Mesodermal cell (in vitro differentiated cells): ENCODE measurements around the gene SHROOM4.

Experiments used
- H3K27ac ChIP-seq: 2 replicates; pipeline ENCODE4 v1.7.0; 2013; ENCODE audit warnings: mild to moderate bottlenecking, low read depth, low read length, moderate library complexity; ENCODE audit not compliant: severe bottlenecking
- H3K36me3 ChIP-seq: 2 replicates; pipeline ENCODE4 v1.7.1; 2013; ENCODE audit warnings: mild to moderate bottlenecking, low read length, moderate library complexity; ENCODE audit not compliant: control insufficient read depth, insufficient read depth
- H3K4me1 ChIP-seq: one replicate; pipeline ENCODE4 v1.7.1; 2013; ENCODE audit warnings: mild to moderate bottlenecking, low read length; ENCODE audit not compliant: insufficient read depth, control insufficient read depth, poor library complexity, severe bottlenecking
- H3K4me3 ChIP-seq: 2 replicates; pipeline ENCODE4 v1.7.0; 2013; ENCODE audit warnings: low read length, control low read depth, mild to moderate bottlenecking; ENCODE audit not compliant: insufficient read depth, poor library complexity, severe bottlenecking; ENCODE audit errors: extremely low read depth
- H3K9me3 ChIP-seq: 2 replicates; pipeline ENCODE4 v1.7.1; 2013; ENCODE audit warnings: mild to moderate bottlenecking, low read length, moderate library complexity; ENCODE audit not compliant: control insufficient read depth
- WGBS, 2 experiments: methylation state at CpG; one replicate each; pipeline ENCODE4 v1.1.5; 2013; ENCODE audit warnings: missing lambda C conversion rate in 2 of 2; ENCODE audit not compliant: insufficient coverage in 2 of 2; 5-methylcytosine and 5-hydroxymethylcytosine counted together

SHROOM4 gene

GRCh38 chrX:50671661-50672060 is 142.3 kb downstream of the SHROOM4 start:
- no CpG with 5 or more reads among the region's 1 CpG for WGBS, 2 experiments
- H3K9me3 ChIP-seq: no peaks in the 10 kb centered on the region

GRCh38 chrX:50668860-50669259 is 145.1 kb downstream of the SHROOM4 start:
- WGBS, 2 experiments: no CpG with 5 or more reads among the region's 1 CpG
- H3K4me3 ChIP-seq: no peak overlapping the region
- no peaks in the 10 kb centered on the region for H3K4me1 ChIP-seq

More at GRCh38 chrX:50671661-50672060, 142.3 kb downstream of the SHROOM4 start:
- H3K4me1 ChIP-seq: no peaks in the 10 kb centered on the region
- no peak overlapping the region for H3K4me3 ChIP-seq
- H3K27ac ChIP-seq: no peak overlapping the region
- H3K36me3 ChIP-seq: no peaks in the 10 kb centered on the region

GRCh38 chrX:50648156-50648555 is 165.8 kb downstream of the SHROOM4 start:
- H3K36me3 ChIP-seq: no peaks in the 10 kb centered on the region
- H3K9me3 ChIP-seq: no peaks in the 10 kb centered on the region
- H3K27ac ChIP-seq: no peak overlapping the region
- H3K4me1 ChIP-seq: peaks cover 10% of the 10 kb centered on the region
- H3K4me3 ChIP-seq: no peak overlapping the region

More at GRCh38 chrX:50668860-50669259, 145.1 kb downstream of the SHROOM4 start:
- Histone ChIP-seq H3K9me3 (no peaks in the 10 kb centered on the region), H3K27ac (no peak overlapping the region), H3K36me3 (no peaks in the 10 kb centered on the region)

- no peaks in the 10 kb centered on the region for H3K9me3 ChIP-seq
- H3K4me1 ChIP-seq: peaks cover 11% of the 10 kb centered on the region
- no peak overlapping the region for H3K27ac ChIP-seq
- no peak overlapping the region for H3K4me3 ChIP-seq
- H3K36me3 ChIP-seq: no peaks in the 10 kb centered on the region
Measured at GRCh38 chrX:50644496-50644895, 169.5 kb downstream of the SHROOM4 start.

- WGBS, 2 experiments: 100% methylated on average over 1 of the region's 7 CpGs
- Histone ChIP-seq H3K9me3 (no peaks in the 10 kb centered on the region), H3K4me1 (peaks cover 11% of the 10 kb centered on the region), H3K4me3 (peak overlapping the region; percentile 2), H3K36me3 (no peaks in the 10 kb centered on the region), H3K27ac (no peak overlapping the region)
Measured at GRCh38 chrX:50643525-50644137, 170.4 kb downstream of the SHROOM4 start.

- H3K4me3 ChIP-seq: no peak overlapping the region
- no peaks in the 10 kb centered on the region for H3K36me3 ChIP-seq
- 100% methylated on average over 1 of the region's 3 CpGs for WGBS, 2 experiments
- H3K4me1 ChIP-seq: peaks cover under 1% of the 10 kb centered on the region
- no peak overlapping the region for H3K27ac ChIP-seq
- H3K9me3 ChIP-seq: no peaks in the 10 kb centered on the region
Measured at GRCh38 chrX:50638123-50638522, 175.9 kb downstream of the SHROOM4 start.

- Histone ChIP-seq H3K36me3 (no peaks in the 10 kb centered on the region), H3K4me1 (no peaks in the 10 kb centered on the region), H3K27ac (no peak overlapping the region), H3K4me3 (no peak overlapping the region), H3K9me3 (no peaks in the 10 kb centered on the region)
- 96 to 100% methylated on average over 4 of the region's 4 CpGs for WGBS, 2 experiments
Measured at GRCh38 chrX:50635817-50636365, 178.1 kb downstream of the SHROOM4 start.

GRCh38 chrX:50635162-50635561 is 178.8 kb downstream of the SHROOM4 start:
- no peaks in the 10 kb centered on the region for H3K4me1 ChIP-seq
- no peak overlapping the region for H3K27ac ChIP-seq
- 88 to 93% methylated on average over 3 to 7 of the region's 9 CpGs for WGBS, 2 experiments
- H3K4me3 ChIP-seq: no peak overlapping the region
- H3K36me3 ChIP-seq: no peaks in the 10 kb centered on the region
- no peaks in the 10 kb centered on the region for H3K9me3 ChIP-seq

GRCh38 chrX:50629774-50630173 is 184.2 kb downstream of the SHROOM4 start:
- WGBS, 2 experiments: 86 to 100% methylated on average over 1 to 2 of the region's 6 CpGs

GRCh38 chrX:50627696-50628095 is 186.3 kb downstream of the SHROOM4 start:
- Histone ChIP-seq H3K4me3 (no peak overlapping the region), H3K27ac (no peak overlapping the region), H3K36me3 (no peaks in the 10 kb centered on the region), H3K9me3 (no peaks in the 10 kb centered on the region), H3K4me1 (peaks cover 4% of the 10 kb centered on the region)
- WGBS, 2 experiments: 100% methylated on average over 1 of the region's 2 CpGs; no CpG with 5 or more reads in 1 of the 2 experiments

More at GRCh38 chrX:50629774-50630173, 184.2 kb downstream of the SHROOM4 start:
- H3K4me1 ChIP-seq: no peaks in the 10 kb centered on the region
- H3K36me3 ChIP-seq: no peaks in the 10 kb centered on the region
- H3K9me3 ChIP-seq: no peaks in the 10 kb centered on the region
- no peak overlapping the region for H3K27ac ChIP-seq
- H3K4me3 ChIP-seq: no peak overlapping the region

- no peak overlapping the region for H3K4me3 ChIP-seq
- no peaks in the 10 kb centered on the region for H3K36me3 ChIP-seq
- WGBS, 2 experiments: 100% methylated on average over 1 of the region's 4 CpGs; no CpG with 5 or more reads in 1 of the 2 experiments
- no peaks in the 10 kb centered on the region for H3K9me3 ChIP-seq
- H3K27ac ChIP-seq: no peak overlapping the region
- H3K4me1 ChIP-seq: peaks cover 4% of the 10 kb centered on the region
Measured at GRCh38 chrX:50626432-50626831, 187.6 kb downstream of the SHROOM4 start.
